Activated gamma-delta T cell (primary cell): ENCODE measurements around the gene ZNF595.
"Not testable (repeated sequence)": the region's sequence is repeated elsewhere in the genome, so short reads cannot be mapped to it uniquely, and the experiment has no call there.

ENCODE experiments used
- DNase-seq: peaks from one replicate; lab custom pipeline; 2025; lab: John Stamatoyannopoulos, UW

Gene ZNF595

GRCh38 chr4:85951-86350 lies 32.8 kb downstream of the ZNF595 start:
- DNase-seq = no peak

GRCh38 chr4:86559-87324 lies 33.6 kb downstream of the ZNF595 start:
- DNase-seq = not testable (repeated sequence)

GRCh38 chr4:98386-98785 lies 45.3 kb downstream of the ZNF595 start:
- no peak for DNase-seq

GRCh38 chr4:99863-100262 lies 46.7 kb downstream of the ZNF595 start:
- DNase-seq = no peak

GRCh38 chr4:107083-107443 lies 53.9 kb downstream of the ZNF595 start:
- no peak for DNase-seq

- DNase-seq = no peak
Measured at GRCh38 chr4:107444-108429, 54.6 kb downstream of the ZNF595 start.

- DNase-seq = no peak
Measured at GRCh38 chr4:112771-113170, 59.6 kb downstream of the ZNF595 start.

GRCh38 chr4:113732-114131 lies 60.6 kb downstream of the ZNF595 start:
- DNase-seq = no peak

- DNase-seq = no peak
Measured at GRCh38 chr4:114149-114548, 61.0 kb downstream of the ZNF595 start.

GRCh38 chr4:116499-116898 lies 63.4 kb downstream of the ZNF595 start:
- no peak for DNase-seq

GRCh38 chr4:120616-121015 lies 67.5 kb downstream of the ZNF595 start:
- no peak for DNase-seq

GRCh38 chr4:121408-122084 lies 68.4 kb downstream of the ZNF595 start:
- no peak for DNase-seq

- not testable (repeated sequence) for DNase-seq
Measured at GRCh38 chr4:123922-124274, 70.8 kb downstream of the ZNF595 start.

GRCh38 chr4:124275-125081 lies 71.4 kb downstream of the ZNF595 start, which contains the start of gene ZNF718:
Gene ZNF718, plus strand, starts transcription at chr4:124501. Its CDS starts 170 bp downstream, at chr4:124671.
- DNase-seq = peak; percentile 56

GRCh38 chr4:125091-125771 lies 72.1 kb downstream of the ZNF595 start:
- no peak for DNase-seq

GRCh38 chr4:125833-126232 lies 72.7 kb downstream of the ZNF595 start:
- DNase-seq = no peak

- DNase-seq = no peak
Measured at GRCh38 chr4:132483-132882, 79.4 kb downstream of the ZNF595 start.
